Esophagus squamous epithelium (tissue), 4 donors: ENCODE data around the gene NCKAP5.

Experiments
- POLR2A ChIP-seq, 4 donors: fragments of 450-650 bp; IDR thresholded peaks; one replicate each; pipeline ENCODE4 v1.6.1; 2017; ENCODE audit warnings: antibody characterized with exemption in 4 of 4, mild to moderate bottlenecking in 4 of 4, moderate library complexity in 3 of 4
- TF ChIP-seq, protein P1 (sequence below), 6 experiments: fragments of 450-650 bp in 4 of 6; fragments of 200-600 bp in 2 of 6; sonication (generic) in 2 of 6; IDR thresholded peaks; one replicate each; pipeline ENCODE4 v1.5.1; 2016 to 2019; ENCODE audit warnings: antibody characterized with exemption in 6 of 6, mild to moderate bottlenecking in 4 of 6, moderate library complexity in 4 of 6

DNA sequence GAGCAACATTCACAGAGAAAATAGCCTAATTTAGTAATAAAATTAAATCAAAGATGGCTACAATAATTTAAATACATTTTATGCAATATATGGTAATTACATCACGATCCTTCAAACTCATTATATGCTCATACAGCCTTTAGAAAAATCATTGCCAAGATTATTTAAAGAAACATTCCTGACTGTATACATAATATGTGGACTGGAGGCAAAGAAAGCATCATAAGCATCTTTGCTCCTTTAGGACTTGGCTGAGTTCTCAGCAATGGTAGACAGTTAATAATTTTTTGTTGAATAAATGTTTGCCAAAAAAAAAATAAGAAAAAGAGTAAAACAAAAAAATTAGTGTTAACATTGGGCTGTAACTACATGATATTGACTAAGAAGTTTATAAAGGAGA is 26.9 kb downstream of the NCKAP5 start:
- no peak for TF ChIP-seq POLR2A (IDR thresholded peaks at IDR 0.05)
- TF ChIP-seq, protein P1, sequence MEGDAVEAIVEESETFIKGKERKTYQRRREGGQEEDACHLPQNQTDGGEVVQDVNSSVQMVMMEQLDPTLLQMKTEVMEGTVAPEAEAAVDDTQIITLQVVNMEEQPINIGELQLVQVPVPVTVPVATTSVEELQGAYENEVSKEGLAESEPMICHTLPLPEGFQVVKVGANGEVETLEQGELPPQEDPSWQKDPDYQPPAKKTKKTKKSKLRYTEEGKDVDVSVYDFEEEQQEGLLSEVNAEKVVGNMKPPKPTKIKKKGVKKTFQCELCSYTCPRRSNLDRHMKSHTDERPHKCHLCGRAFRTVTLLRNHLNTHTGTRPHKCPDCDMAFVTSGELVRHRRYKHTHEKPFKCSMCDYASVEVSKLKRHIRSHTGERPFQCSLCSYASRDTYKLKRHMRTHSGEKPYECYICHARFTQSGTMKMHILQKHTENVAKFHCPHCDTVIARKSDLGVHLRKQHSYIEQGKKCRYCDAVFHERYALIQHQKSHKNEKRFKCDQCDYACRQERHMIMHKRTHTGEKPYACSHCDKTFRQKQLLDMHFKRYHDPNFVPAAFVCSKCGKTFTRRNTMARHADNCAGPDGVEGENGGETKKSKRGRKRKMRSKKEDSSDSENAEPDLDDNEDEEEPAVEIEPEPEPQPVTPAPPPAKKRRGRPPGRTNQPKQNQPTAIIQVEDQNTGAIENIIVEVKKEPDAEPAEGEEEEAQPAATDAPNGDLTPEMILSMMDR (IDR thresholded peaks at IDR 0.05): no peak
